A673 (cell line): ENCODE data around the gene GNAS. TPM values are rescaled to one million over a fixed set of nuclear protein-coding genes. Genes with fewer than 3 reads are reported as not detected.

Source experiments
- BruUV-seq: library from RNA; stranded (reverse); fragments of 400-500 nt; replicated peaks from 2 replicates; lab custom pipeline; 2021; lab: Mats Ljungman, UMichigan
- CTCF ChIA-PET: fragments of 300-600 bp; sonication (Branson Sonifier 250); formaldehyde crosslinking; loops from one replicate; lab custom pipeline; 2022; ENCODE audit warnings: antibody characterized with exemption; lab: Charles Lee
- POLR2A ChIA-PET: fragments of 300-600 bp; sonication (Branson Sonifier 250); formaldehyde crosslinking; loops from one replicate; lab custom pipeline; 2022; ENCODE audit warnings: antibody characterized with exemption; ENCODE audit not compliant: low non-redundant PET; lab: Charles Lee
- DNase-seq: peaks from one replicate; pipeline ENCODE4 v3.0.0-alpha.2; 2015; ENCODE audit warnings: low spot score
- H3K27ac ChIP-seq: fragments of 200-600 bp; sonication (generic); 2 replicates; pipeline ENCODE4 v1.5.1; 2016; ENCODE audit warnings: mixed run types, low read depth, mild to moderate bottlenecking, mixed read lengths, antibody characterized with exemption, low read length; ENCODE audit not compliant: poor library complexity, severe bottlenecking
- H3K27me3 ChIP-seq: fragments of 200-600 bp; sonication (generic); replicated peaks from 2 replicates; pipeline ENCODE4 v1.6.1; 2017; ENCODE audit warnings: mixed run types, low read depth, mild to moderate bottlenecking, mixed read lengths, antibody characterized with exemption, low read length; ENCODE audit not compliant: insufficient read depth, poor library complexity
- H3K36me3 ChIP-seq: fragments of 200-600 bp; sonication (generic); 2 replicates; pipeline ENCODE4 v1.6.1; 2016; ENCODE audit warnings: mixed run types, mild to moderate bottlenecking, mixed read lengths, antibody characterized with exemption, low read length; ENCODE audit not compliant: insufficient read depth, poor library complexity, severe bottlenecking
- H3K4me1 ChIP-seq: fragments of 200-600 bp; sonication (generic); 2 replicates; pipeline ENCODE4 v1.6.1; 2017; ENCODE audit warnings: mixed run types, mild to moderate bottlenecking, mixed read lengths, antibody characterized with exemption, low read length; ENCODE audit not compliant: insufficient read depth, poor library complexity, severe bottlenecking
- H3K4me3 ChIP-seq: fragments of 200-600 bp; sonication (generic); 2 replicates; pipeline ENCODE4 v1.5.1; 2016; ENCODE audit warnings: low read depth, mixed run types, mild to moderate bottlenecking, mixed read lengths, low read length; ENCODE audit not compliant: poor library complexity, severe bottlenecking
- H3K9me3 ChIP-seq: fragments of 200-600 bp; sonication (generic); 2 replicates; pipeline ENCODE4 v1.6.1; 2016; ENCODE audit warnings: mixed run types, low read depth, mild to moderate bottlenecking, mixed read lengths, antibody characterized with exemption, low read length; ENCODE audit not compliant: poor library complexity, severe bottlenecking
- EZH2 ChIP-seq: fragments of 200-600 bp; sonication (generic); IDR thresholded peaks from 2 replicates; pipeline ENCODE4 v1.6.1; 2017; ENCODE audit warnings: borderline replicate concordance, low read depth, mild to moderate bottlenecking, mixed read lengths, antibody characterized with exemption, low read length; ENCODE audit not compliant: poor library complexity, severe bottlenecking
- intact Hi-C: fragments of 100-400 bp; cut with micrococcal nuclease; formaldehyde crosslinking; loops from one replicate; pipeline ENCODE4 v1.10.0; 2022; ENCODE audit not compliant: unreplicated experiment
- total RNA-seq: library from RNA; stranded (reverse); gene quantifications from 2 replicates; pipeline ENCODE4 v1.2.3, GENCODE V29; 2021
- TF ChIP-seq, protein P1 (sequence below): fragments of 300-800, 200-600 bp; sonication (generic); conservative IDR thresholded peaks from 2 replicates; pipeline ENCODE4 v1.5.1; 2017; ENCODE audit warnings: low read depth, mild to moderate bottlenecking, antibody characterized with exemption, low read length, moderate library complexity, mixed read lengths

Gene GNAS
- total RNA-seq, 1 experiment from 2014 or later, result 1,108 TPM

- Histone ChIP-seq H3K4me1 (peaks cover 8% of the 10 kb centered on the region), H3K9me3 (no peaks in the 10 kb centered on the region), H3K27ac (no peak overlapping the region), H3K36me3 (no peaks in the 10 kb centered on the region), H3K27me3 (peaks cover 59% of the 10 kb centered on the region), H3K4me3 (no peak overlapping the region)
- intact Hi-C loops, result loop anchor here (5.0 to 10.0 kb wide), 3 partner anchors 202 to 619 kb away; partner anchors contain the start of gene STX16
- no peak for TF ChIP-seq EZH2
- TF ChIP-seq, protein P1, sequence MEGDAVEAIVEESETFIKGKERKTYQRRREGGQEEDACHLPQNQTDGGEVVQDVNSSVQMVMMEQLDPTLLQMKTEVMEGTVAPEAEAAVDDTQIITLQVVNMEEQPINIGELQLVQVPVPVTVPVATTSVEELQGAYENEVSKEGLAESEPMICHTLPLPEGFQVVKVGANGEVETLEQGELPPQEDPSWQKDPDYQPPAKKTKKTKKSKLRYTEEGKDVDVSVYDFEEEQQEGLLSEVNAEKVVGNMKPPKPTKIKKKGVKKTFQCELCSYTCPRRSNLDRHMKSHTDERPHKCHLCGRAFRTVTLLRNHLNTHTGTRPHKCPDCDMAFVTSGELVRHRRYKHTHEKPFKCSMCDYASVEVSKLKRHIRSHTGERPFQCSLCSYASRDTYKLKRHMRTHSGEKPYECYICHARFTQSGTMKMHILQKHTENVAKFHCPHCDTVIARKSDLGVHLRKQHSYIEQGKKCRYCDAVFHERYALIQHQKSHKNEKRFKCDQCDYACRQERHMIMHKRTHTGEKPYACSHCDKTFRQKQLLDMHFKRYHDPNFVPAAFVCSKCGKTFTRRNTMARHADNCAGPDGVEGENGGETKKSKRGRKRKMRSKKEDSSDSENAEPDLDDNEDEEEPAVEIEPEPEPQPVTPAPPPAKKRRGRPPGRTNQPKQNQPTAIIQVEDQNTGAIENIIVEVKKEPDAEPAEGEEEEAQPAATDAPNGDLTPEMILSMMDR, result no peak
- ChIA-PET CTCF (no interaction called here), POLR2A (no interaction called here)
- BruUV-seq, result no TSS peak
- no peak for DNase-seq
These were observed 1.6 kb downstream of the GNAS start for GRCh38 chr20:58853976-58854637.

- Histone ChIP-seq H3K4me3 (peak overlapping the region; percentile 7), H3K27ac (no peak overlapping the region), H3K27me3 (peaks cover 66% of the 10 kb centered on the region), H3K36me3 (no peaks in the 10 kb centered on the region), H3K9me3 (no peaks in the 10 kb centered on the region), H3K4me1 (peaks cover 8% of the 10 kb centered on the region)
- no TSS peak for BruUV-seq
- CTCF ChIA-PET, result interaction anchor here (0.7 kb wide), 1 partner anchor 94 kb away, joined by 3 read pairs; no protein-coding TSS in a partner anchor
- POLR2A ChIA-PET, result no interaction called here
- DNase-seq, result no peak
- TF ChIP-seq, protein P1, result no peak
- peak; percentile 92 for TF ChIP-seq EZH2
- intact Hi-C loops, result loop anchor here (5.0 to 10.0 kb wide), 3 partner anchors 203 to 620 kb away; partner anchors contain the start of gene STX16
These were observed 2.3 kb downstream of the GNAS start for GRCh38 chr20:58854638-58855471.

DNA sequence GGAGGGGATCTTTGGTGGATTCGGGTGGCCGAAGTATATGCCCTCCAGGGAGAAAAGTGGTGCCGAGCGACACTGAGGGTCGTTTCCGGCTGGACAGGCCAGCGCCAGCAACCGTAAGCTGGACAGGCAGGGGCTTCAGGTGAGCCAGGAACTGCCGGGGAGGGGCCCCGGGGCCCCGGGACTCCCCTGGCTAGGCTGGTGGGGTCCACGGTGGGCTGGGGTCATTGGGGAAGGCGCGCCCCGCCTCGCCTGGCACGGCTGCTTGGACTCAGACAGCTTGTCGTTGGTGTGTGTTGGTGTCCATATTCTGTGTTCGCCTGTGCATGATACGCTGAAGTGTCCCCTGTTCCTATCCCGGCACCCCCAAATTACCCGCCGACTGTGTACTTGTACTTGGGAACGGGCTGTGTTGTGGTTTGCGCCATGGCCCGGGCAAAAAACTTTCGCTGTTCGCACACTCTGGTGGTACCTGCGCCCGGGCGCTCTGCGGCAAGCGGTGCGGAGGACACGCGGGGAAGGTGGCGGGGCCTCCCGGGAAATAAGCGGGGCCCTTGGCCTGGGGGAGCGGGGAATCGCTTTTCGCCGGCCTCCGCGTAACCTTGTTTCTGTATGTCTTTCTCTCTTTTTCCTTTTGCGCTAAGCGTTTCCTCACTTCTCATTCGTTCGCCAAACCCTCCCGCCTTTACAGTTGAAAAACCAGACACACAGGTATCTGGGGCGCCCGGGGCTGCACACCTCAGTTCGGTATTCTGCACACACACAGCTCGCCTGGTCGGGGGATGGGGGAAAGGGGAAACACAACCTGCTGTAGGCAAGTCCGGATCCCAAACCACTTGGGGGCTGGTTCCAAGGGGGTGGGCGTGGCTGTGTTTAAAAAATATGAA, 3.2 kb downstream of the GNAS start:
- TF ChIP-seq EZH2, result no peak
- TF ChIP-seq, protein P1, result no peak
- Histone ChIP-seq H3K27me3 (peaks cover 75% of the 10 kb centered on the region), H3K4me1 (peaks cover 8% of the 10 kb centered on the region), H3K36me3 (no peaks in the 10 kb centered on the region), H3K9me3 (no peaks in the 10 kb centered on the region), H3K27ac (no peak overlapping the region), H3K4me3 (no peak overlapping the region)
- ChIA-PET POLR2A (no interaction called here), CTCF (interaction anchor here (0.7 kb wide), 1 partner anchor 95 kb away, joined by 3 read pairs; no protein-coding TSS in a partner anchor)
- no peak for DNase-seq
- intact Hi-C loops, result loop anchor here (10.0 kb wide), 1 partner anchor 621 kb away; no protein-coding TSS in a partner anchor
- BruUV-seq, result no TSS peak
